GM12878 (cell line): ENCODE results near the gene ANKS1A. TPM values are rescaled to one million over a fixed set of nuclear protein-coding genes. Genes with fewer than 3 reads are reported as not detected.
"Not testable (repeated sequence)": the region's sequence is repeated elsewhere in the genome, so short reads cannot be mapped to it uniquely, and the experiment has no call there.

Source experiments
- ATAC-seq: fragments of 200-7000 bp; cut with Tn5 transposase; 3 replicates; pipeline ENCODE4 v1.9.1; 2020; ENCODE audit warnings: mild to moderate bottlenecking, moderate library complexity
- BruUV-seq: library from RNA; stranded (reverse); fragments of 400-500 nt; replicated peaks from 2 replicates; lab custom pipeline; 2021; lab: Mats Ljungman, UMichigan
- CTCF ChIA-PET: fragments of 300-600 bp; sonication (Branson Sonifier 250); formaldehyde crosslinking; extraction: SDS; loops from one replicate; lab custom pipeline; 2021; ENCODE audit warnings: inconsistent platforms; lab: Yijun Ruan, JAX
- POLR2A ChIA-PET: fragments of 350-600 bp; formaldehyde crosslinking; extraction: SDS; loops from one replicate; lab custom pipeline; 2021; ENCODE audit warnings: inconsistent platforms; lab: Charles Lee
- RAD21 ChIA-PET: fragments of 300-600 bp; sonication (Branson Sonifier 250); formaldehyde crosslinking; loops from one replicate; lab custom pipeline; 2023; ENCODE audit warnings: antibody characterized with exemption; ENCODE audit not compliant: unreplicated experiment; lab: Charles Lee
- SMC1A ChIA-PET: fragments of 300-600 bp; sonication (Branson Sonifier 250); formaldehyde crosslinking; loops from one replicate; lab custom pipeline; 2023; ENCODE audit not compliant: unreplicated experiment, uncharacterized antibody; lab: Charles Lee
- DNase-seq: peaks from one replicate; pipeline ENCODE4 v3.0.0-alpha.2; 2011; ENCODE audit warnings: low read depth, low spot score
- FAIRE-seq: peaks from 3 replicates; lab custom pipeline; 2011; peaks lifted over from hg19 to GRCh38; lab: Jason Lieb, UNC
- H2AFZ ChIP-seq: 2 replicates; pipeline ENCODE4 v1.6.0; 2011; ENCODE audit warnings: low read depth, low read length, control low read depth; ENCODE audit not compliant: control insufficient read depth
- H3K27ac ChIP-seq: 2 replicates; pipeline ENCODE4 v1.5.1; 2011; ENCODE audit warnings: control low read depth; ENCODE audit not compliant: control insufficient read depth, insufficient read depth
- H3K27me3 ChIP-seq, 2 experiments: replicated peaks in 1 of 2; 2 replicates each; pipeline versions ENCODE4 v1.6.0 to v1.6.1; 2011; ENCODE audit warnings: low read length in 1 of 2; ENCODE audit not compliant: control insufficient read depth in 2 of 2, insufficient read depth in 2 of 2
- H3K36me3 ChIP-seq, 2 experiments: 2 replicates each; pipeline ENCODE4 v1.5.1; 2011; ENCODE audit warnings: low read length in 1 of 2; ENCODE audit not compliant: control insufficient read depth in 2 of 2, insufficient read depth in 2 of 2
- H3K4me1 ChIP-seq: 2 replicates; pipeline ENCODE4 v1.6.1; 2011; ENCODE audit warnings: mild to moderate bottlenecking, low read length, moderate library complexity, mixed read lengths; ENCODE audit not compliant: control insufficient read depth, insufficient read depth
- H3K4me2 ChIP-seq: 2 replicates; pipeline ENCODE4 v1.6.0; 2011; ENCODE audit warnings: control low read depth; ENCODE audit not compliant: control insufficient read depth, insufficient read depth
- H3K4me3 ChIP-seq: fragments of 200-600 bp; sonication (generic); 2 replicates; pipeline ENCODE4 v1.5.1; 2016
- H3K79me2 ChIP-seq: 2 replicates; pipeline ENCODE4 v1.6.0; 2011; ENCODE audit warnings: low read length; ENCODE audit not compliant: control insufficient read depth, insufficient read depth
- H3K9ac ChIP-seq: 2 replicates; pipeline ENCODE4 v1.8.0; 2011; ENCODE audit warnings: low read length, control low read depth, mixed read lengths; ENCODE audit not compliant: control insufficient read depth, insufficient read depth
- H3K9me3 ChIP-seq: replicated peaks from 3 replicates; pipeline ENCODE4 v1.5.1; 2011; ENCODE audit warnings: mild to moderate bottlenecking, low read length; ENCODE audit not compliant: control insufficient read depth, insufficient read depth
- H4K20me1 ChIP-seq: 2 replicates; pipeline ENCODE4 v1.6.0; 2011; ENCODE audit not compliant: control insufficient read depth, insufficient read depth
- NR2C2 ChIP-seq: IDR thresholded peaks from 2 replicates; pipeline ENCODE4 v1.6.1; 2011; ENCODE audit warnings: borderline replicate concordance, low read depth; ENCODE audit not compliant: control insufficient read depth, insufficient read length
- SMAD1 ChIP-seq: fragments of 450-650 bp; IDR thresholded peaks from 2 replicates; pipeline ENCODE4 v1.6.1; 2018; ENCODE audit warnings: mild to moderate bottlenecking, low read depth; ENCODE audit not compliant: partially characterized antibody
- WGBS: methylation state at CpG from one replicate; pipeline ENCODE4 v1.1.6; 2016; ENCODE audit warnings: low lambda C conversion rate; ENCODE audit not compliant: insufficient replicate concordance, insufficient coverage; ENCODE audit errors: missing lambda C conversion rate; 5-methylcytosine and 5-hydroxymethylcytosine counted together
- in situ Hi-C: fragments of 300-500 bp; cut with MboI; formaldehyde crosslinking; loops from 9 replicates; pipeline ENCODE4 v1.14.3; 2018; ENCODE audit warnings: mixed read lengths
- intact Hi-C: fragments of 100-400 bp; cut with micrococcal nuclease; formaldehyde crosslinking; loops from one replicate; pipeline ENCODE4 v1.14.2; 2022; ENCODE audit not compliant: unreplicated experiment
- polyA plus RNA-seq, 11 experiments: library from polyadenylated mRNA; depleted of rRNA in 4 of 11; unstranded in 6 of 11; stranded (reverse) in 5 of 11; fragments of >200 nt; fragmentation: Nextera tagmentation in 4 of 11; fragmentation: Illumina TruSeq in 1 of 11; extraction: Ambion mirVana in 4 of 11; extraction: Trizol in 1 of 11; gene quantifications; 1 replicate in 1 of 11; 2 replicates in 10 of 11; pipeline versions ENCODE4 v1.2.1 to v1.2.3, GENCODE V29; 2011 to 2016; ENCODE audit warnings: inconsistent platforms in 2 of 11, missing spikeins in 2 of 11, low read depth in 1 of 11
- total RNA-seq, 4 experiments: library from RNA; depleted of rRNA in 3 of 4; stranded (reverse); fragments of >200 nt in 3 of 4; fragmentation: Illumina TruSeq in 1 of 4; extraction: Trizol in 1 of 4; gene quantifications; 2 replicates each; pipeline versions ENCODE4 v1.2.1 to v1.2.3, GENCODE V29; 2013 to 2021
- TF ChIP-seq, protein P1 (sequence below): IDR thresholded peaks from 2 replicates; pipeline ENCODE4 v1.6.1; 2012; ENCODE audit warnings: low read depth, low read length, improper control_type of control experiment

ANKS1A gene
- total and polyA plus RNA-seq, 10 of the 15 experiments (the other 5 are each of a cell fraction or from before 2014, with no cell fraction given) = 0.60 to 7.0 (median 3.0) TPM

DNA sequence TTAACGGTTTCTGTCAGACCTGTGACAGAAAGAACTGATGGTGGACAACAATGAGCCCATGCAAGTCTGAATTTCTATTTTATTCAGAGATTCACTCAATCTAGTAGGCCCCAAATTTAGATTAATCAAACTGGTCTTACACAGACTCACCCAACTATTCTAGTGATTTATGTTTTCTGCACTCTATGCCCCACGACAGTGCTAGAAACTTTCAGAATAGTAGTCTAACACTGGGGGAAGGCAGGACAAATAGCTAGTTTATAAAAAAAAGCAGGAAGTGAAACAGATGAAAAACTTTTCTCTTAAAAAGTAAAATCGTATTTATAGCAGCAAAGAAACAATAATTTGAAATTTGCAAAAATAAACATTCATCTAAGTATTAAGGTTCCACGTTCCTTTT is 247.1 kb downstream of the ANKS1A start (continued):
- no peak for TF ChIP-seq SMAD1
- no peak for TF ChIP-seq NR2C2
- TF ChIP-seq, protein P1, sequence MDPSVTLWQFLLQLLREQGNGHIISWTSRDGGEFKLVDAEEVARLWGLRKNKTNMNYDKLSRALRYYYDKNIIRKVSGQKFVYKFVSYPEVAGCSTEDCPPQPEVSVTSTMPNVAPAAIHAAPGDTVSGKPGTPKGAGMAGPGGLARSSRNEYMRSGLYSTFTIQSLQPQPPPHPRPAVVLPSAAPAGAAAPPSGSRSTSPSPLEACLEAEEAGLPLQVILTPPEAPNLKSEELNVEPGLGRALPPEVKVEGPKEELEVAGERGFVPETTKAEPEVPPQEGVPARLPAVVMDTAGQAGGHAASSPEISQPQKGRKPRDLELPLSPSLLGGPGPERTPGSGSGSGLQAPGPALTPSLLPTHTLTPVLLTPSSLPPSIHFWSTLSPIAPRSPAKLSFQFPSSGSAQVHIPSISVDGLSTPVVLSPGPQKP = no peak

- H3K4me2 ChIP-seq, BruUV-seq, ATAC-seq, FAIRE-seq, intact Hi-C loops, H3K4me3 ChIP-seq, H3K4me1 ChIP-seq, H2AFZ ChIP-seq, H4K20me1 ChIP-seq, H3K27ac ChIP-seq, H3K9me3 ChIP-seq, POLR2A ChIA-PET, DNase-seq, H3K79me2 ChIP-seq, H3K27me3 ChIP-seq, H3K36me3 ChIP-seq, H3K9ac ChIP-seq: not testable (repeated sequence)
- CTCF ChIA-PET = interaction anchor here (0.7 to 4.5 kb wide), 6 partner anchors 8 to 678 kb away, joined by 3 to 145 read pairs (median 4); no protein-coding TSS in a partner anchor
- 49% methylated on average over 3 of the region's 3 CpGs for WGBS
- in situ Hi-C loops = loop anchor here (5.0 to 10.0 kb wide), 2 partner anchors 151 to 683 kb away; no protein-coding TSS in a partner anchor
- RAD21 ChIA-PET = interaction anchor here (0.8 to 2.5 kb wide), 3 partner anchors 127 to 473 kb away, joined by 3 to 9 read pairs (median 6); no protein-coding TSS in a partner anchor
- SMC1A ChIA-PET = interaction anchor here (0.9 to 3.8 kb wide), 3 partner anchors 145 to 681 kb away, joined by 3 to 88 read pairs (median 9); no protein-coding TSS in a partner anchor
Observed at GRCh38 chr6:35138191-35138590, 249.1 kb downstream of the ANKS1A start.
